ENCODE data around the gene TROAP.
"Not testable (repeated sequence)": the region's sequence is repeated elsewhere in the genome, so short reads cannot be mapped to it uniquely, and the experiment has no call there.

The TROAP gene

DNA sequence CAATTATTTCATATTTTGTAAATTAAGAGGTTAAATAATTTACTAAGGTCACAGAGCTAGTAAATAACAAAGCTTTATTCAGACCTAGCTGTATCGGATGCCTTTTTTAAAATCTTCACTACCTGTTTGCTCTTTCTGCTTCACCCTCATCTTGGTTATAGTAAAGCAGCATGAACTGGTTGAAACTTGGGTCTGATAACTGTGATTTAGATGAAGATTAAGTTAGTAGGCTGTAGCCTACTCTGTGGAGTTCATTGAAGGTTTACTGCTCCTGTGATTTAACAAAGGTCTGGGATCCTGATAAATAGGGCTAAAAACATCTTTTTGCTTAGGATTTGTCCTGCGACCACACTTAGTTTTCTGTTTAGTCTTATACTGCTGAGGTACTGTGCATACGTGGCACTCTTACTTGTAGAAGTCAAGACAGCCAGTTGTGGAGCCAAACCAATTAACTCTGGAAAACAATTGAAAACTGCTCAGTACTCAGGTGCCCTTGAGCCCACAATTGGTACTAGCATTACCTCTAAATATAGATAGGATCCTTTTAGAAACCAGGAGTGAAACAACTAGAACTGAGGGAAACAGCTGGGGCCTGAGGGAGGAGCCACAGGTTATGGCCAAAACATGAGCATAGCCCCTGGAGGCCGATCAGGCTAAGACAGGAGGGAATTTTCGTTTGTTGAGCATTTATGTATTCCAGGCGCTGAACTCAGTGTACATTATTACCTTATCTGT, 46.5 kb downstream of the TROAP start:
- peak; percentile 49 for DNase-seq

DNA sequence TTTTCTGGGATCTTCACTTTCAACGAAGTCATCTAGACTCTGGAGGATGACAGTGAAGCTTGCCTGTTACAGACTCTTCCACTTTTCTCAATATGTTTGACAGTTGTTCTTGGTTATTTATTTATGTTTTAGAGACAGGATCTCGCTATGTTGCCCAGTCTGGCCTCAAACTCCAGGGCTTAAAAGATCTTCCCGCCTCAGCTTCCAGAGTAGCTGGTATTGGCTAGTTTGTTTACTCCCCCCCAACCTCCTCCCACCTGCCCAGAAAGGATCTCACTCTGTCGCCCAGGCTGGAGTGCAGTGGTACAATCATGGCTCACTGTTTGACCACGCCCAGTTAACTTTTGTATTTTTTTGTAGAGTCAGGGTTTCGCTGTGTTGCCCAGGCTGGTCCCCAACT, 47.5 kb downstream of the TROAP start:
- no peak for DNase-seq

DNA sequence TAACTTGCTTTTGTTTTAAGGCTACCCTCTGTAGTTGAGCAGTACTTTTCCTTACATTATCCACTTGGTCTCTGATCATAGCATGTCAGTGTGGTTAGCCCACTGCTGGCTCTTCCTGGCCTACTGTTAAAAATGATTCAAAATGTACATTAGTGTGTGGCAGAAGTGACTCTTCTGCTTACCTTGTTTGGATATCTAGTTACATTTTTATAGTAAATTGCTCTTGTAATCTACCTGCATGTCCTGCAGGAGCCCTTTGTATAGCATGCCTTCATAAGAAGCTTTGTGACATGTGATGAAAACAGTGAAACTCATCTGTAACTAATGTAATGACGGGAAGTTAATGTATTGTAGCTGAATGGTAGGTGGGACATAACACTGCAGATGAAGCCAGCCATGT, 52.4 kb downstream of the TROAP start:
- peak; percentile 22 for DNase-seq

DNA sequence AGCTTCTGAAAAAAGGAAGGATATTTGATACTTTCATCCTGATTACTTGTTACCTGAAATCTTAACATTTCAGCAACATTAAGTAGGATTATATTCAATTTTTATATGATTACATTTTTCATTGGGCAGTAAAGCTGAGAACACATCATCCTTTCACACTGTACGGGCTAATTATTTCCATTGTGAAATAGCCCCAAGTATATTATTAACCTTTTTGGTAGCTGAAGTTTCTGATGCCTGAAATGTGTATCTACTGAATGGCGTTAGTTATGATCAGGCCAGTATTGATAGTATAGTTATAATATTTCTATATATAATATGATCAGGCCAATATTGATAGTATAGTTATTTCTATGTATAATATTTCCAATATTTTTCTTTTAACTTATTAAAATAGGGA, 54.3 kb downstream of the TROAP start:
- no peak for DNase-seq

DNA sequence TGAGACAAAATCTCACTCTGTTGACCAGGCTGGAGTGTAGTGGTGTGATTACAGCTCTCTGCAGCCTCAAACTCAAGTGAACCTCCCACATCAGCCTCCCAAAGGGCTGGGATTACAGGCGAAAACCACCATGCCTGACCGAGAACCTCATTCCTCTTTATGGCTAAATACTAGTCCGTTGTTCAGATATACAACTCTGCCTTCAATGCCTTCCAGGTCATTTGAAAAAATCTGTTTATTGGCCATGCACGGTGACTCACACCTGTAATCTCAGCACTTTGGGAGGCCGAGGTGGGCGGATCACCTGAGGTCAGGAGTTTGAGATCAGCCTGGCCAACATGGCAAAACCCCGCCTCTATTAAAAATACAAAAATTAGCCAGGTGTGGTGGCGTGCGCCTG, 57.1 kb downstream of the TROAP start:
- DNase-seq, result not testable (repeated sequence)
